ENCODE data around the gene ARX.

The ARX gene

DNA sequence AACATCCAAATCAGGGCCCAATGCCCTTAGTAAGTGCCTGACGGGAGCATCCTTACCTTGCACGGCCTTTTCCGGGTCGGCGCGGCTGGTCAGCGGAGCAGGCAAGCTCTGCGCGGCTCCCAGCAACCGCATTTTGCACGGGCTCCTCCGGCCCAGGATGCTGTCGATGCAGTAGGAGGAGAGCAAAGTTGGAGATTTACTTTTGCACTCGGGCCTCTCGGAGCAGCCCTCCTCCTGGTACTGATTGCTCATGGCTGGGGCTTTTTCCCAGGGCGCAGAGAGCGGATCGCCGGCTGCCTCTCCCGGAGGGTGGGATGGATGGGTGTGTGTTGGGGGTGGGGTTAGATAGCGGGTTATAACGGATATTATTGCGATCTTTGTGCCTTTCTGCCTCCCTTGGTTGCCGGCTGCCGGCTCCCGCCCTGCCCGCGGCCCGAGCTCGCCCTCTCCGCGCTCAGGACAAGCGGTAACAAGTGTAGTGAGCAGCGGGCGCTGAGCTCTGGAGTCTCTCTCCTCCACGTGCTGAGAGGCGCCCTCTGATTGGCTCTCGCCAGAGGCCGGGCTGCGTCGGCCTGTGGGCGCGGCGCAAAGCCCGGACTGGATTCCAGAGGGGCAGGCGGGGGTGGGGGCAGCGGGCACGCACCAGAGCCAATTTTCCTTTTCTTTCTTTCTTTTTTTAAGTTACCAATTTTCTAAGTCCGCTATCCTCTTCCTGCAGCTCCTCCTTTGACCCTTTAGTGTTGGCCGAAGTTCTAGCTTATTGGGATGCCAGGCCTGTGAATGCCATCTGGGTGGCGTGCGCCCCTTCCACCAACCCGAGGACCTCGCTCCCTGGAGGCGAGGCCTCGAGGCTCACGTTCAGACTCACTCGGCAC is at the start of gene ARX:
ARX (minus strand) TSS at position 480 of the 875 bp plus-strand sequence; CDS start at position 252, 228 bp downstream.
- no peak for DNase-seq

DNA sequence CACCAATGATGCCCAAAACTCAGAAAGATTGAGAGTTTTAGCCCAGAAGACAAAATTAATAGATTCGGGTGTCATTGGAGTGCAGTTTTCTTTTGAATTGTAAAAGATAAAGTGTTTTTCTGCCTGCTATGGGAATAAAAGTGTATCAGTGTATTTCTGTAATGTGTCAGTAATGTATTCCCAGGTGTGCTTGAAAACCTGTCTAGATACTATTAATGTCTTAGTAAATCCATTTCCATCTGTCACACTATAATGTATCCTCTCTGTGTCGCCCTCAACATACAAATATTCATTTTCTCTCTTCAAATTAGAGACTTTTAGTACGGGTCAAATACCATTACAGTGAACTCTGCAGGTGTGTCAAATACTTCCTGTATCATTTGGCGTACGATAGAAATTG is 43.5 kb upstream of the ARX start:
- DNase-seq, result no peak

- no peak for DNase-seq
These were observed 37.2 kb upstream of the ARX start for GRCh38 chrX:25052798-25053534.

- DNase-seq, result no peak
These were observed 34.2 kb upstream of the ARX start for GRCh38 chrX:25049971-25050370.

DNA sequence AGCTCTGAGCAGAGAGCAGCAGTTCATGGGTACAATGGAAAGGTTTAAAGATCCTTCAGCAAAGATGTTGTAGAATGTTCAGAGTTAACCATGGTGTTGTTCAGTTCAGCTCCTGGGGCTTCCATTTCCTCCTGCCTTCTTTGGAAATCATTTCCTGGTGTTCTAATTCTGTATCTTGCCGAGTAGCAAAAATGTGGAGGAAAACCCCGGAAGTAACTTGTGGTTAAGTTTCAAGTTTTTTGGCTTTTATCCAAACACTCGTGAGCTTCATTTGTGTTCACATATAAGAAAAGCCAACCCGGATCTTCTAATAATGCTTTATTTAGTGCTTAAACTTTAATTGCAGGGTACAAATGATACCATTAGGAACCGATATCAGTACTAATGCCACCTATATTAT is 33.6 kb upstream of the ARX start:
- DNase-seq, result no peak

- no peak for DNase-seq
These were observed 32.4 kb upstream of the ARX start for GRCh38 chrX:25048178-25048577.

DNA sequence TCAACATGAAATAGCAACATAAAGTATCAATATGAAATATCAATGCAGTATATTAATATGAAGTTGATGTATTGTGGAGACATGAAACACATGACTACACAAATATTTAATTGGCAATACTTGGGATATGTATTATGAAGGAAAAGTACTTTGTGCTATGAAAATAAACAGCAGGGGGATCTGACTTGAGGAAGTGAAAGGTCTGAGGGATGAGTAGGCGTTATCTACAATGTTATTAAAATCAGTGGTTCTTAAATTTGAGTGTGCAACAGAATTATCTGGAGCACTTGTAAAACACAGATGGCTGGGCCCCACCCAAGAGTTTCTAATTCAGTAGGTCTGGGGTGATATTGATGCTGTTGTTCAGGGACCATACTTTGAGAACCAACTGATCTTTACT is 27.4 kb upstream of the ARX start:
- DNase-seq, result no peak

- DNase-seq, result no peak
These were observed 23.3 kb upstream of the ARX start for GRCh38 chrX:25039036-25039435.

DNA sequence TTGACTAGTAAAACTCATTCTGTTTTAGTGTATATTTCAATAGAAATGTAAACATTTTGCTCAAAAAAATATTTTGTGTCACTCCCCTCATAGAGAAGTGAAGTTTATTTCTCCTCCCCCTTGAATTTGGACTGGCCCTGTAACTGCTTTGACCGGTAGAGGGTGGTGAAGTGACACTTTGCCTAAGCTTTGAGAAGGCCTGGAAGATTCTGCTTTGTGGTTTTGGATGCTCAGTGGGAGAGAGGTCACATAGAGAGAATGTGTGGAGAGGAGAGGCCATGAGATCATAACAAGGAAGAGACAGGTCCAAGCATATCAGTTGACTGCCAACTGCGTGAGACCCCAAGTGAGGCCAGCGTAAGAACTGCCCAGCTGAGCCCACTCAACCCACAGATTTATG is 19.1 kb upstream of the ARX start:
- no peak for DNase-seq

- DNase-seq, result no peak
These were observed 13.6 kb upstream of the ARX start for GRCh38 chrX:25029288-25029825.

DNA sequence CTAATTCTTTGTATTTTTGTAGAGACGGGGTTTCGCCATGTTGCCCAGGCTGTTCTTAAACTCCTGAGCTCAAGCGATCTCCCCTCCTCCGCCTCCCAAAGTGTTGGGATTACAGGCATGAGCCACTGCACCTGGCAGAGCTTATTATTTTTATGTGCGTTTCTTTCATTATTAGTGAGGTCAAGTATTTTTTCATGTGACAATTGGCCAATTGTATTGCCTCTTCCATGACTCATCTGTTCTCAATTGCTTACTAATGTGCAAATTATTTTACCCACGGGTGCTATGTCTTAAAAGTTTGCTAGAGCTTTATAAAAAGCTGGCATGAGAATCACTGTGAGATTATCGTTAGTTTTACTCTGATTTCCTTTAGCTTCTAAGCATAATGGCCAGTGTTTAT is 13.0 kb upstream of the ARX start:
- no peak for DNase-seq

GRCh38 chrX:25026576-25026975 is 10.8 kb upstream of the ARX start:
- DNase-seq, result no peak

- DNase-seq, result no peak
These were observed 9.8 kb upstream of the ARX start for GRCh38 chrX:25025615-25026014.

DNA sequence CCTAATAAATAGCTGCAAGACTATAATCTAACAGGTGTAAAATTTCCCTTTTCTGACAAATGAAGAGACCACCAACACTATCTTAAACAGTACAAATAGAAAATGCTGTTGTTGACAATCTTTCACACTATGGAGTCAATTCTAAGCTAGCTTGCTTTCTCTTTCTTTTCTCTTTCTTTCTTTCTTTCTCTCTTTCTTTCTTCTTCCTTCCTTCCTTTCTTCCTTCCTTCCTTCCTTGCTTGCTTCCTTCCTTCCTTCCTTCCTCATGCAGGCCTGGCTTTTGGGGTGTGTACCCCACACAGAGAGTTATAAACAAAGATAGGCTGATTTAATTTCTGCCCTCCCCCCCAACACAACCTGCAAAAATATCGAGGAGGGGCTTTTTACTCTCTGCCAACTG is 8.1 kb upstream of the ARX start:
- DNase-seq, result no peak

- DNase-seq, result no peak
These were observed 6.9 kb upstream of the ARX start for GRCh38 chrX:25022499-25023325.

DNA sequence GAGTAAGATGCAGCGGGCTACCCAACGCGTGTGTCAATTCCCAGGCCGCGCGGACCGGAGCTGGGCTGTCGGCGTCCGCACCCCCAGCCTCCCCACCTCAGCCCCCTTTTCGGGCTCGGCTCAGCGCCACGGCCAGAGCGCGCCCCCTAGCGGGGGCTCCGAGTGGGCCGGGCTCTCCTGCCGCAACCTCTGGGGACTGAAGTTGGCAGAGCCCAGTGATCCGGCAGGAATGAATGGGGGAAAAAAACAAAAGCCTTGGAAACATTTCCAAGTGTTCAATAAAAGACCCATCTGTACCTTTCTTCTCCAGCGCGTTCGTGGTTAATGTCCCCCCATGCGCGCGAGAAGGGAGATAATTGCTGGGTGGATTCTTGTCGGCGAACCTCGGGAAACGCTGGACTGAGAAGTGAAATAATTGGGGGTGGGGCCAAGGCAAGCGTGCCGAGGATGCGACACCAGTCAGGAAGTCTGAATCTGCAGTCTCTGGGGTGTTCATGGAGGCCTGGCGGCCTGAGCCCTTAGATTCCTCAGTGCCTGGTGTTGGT is 5.2 kb upstream of the ARX start:
- no peak for DNase-seq

GRCh38 chrX:25020391-25020904 is 4.7 kb upstream of the ARX start:
- no peak for DNase-seq

DNA sequence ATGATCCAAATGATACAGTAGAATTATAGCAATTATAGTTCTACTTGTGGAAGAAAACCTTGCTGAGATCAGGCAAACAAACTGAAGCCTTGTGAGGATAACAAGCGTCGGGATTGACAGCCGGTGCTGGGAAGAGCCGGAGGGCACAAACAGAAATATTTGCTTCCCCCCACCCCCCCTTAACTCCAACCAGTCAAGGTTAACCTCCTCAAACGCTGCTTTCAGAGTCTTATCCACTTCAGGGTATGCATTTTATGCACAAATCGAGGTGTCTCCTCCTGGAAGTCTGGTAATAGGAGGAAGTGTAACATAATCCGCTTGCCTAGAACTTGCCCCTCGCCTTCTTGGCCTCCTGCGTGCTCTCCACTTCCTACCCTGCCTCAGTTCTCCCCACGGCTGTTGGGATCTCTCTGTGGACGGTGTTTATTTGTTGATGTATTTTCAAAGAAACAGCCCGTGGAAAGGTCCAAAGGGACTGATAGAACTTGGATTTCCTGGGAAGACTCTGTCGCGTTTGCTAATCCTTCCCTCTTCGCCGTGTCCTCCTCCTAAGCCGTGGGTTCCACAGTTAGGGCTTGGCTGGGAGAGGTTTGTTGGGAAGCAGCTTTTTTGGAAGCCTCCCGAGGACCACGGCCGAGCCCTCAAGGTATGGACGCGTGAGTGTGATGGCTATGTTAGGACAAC is 4.1 kb upstream of the ARX start:
- no peak for DNase-seq

- no peak for DNase-seq
These were observed 2.9 kb upstream of the ARX start for GRCh38 chrX:25018682-25019081.

DNA sequence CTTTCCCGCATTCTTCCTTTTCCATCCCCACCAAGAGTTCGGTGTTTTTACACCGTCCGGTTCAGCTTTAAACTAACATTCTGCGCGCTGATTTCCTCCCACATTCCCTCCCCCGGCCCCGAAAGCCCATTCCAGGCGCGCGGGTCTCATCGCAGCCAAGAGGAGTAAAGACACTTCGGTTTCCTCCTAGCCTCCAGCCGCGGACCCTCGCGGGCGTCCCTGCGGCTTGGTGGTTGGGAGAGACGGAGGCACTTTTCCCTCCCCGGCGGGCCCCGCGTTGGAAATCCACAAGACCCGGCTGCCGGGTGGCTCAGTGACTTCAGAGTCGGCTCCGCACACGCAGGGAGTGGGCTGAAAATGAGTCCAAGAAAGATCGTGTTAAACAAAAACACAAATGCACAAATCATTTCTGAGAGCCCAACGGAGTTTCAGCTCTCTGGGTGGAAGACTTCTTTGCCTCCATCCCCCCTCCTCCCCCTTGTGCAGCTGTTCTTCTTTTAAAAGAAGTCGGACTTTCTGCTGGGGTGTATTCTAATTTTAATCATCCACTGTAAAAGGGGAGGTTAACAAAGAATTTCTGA is 2.0 kb upstream of the ARX start:
- DNase-seq, result no peak

GRCh38 chrX:25016938-25017598 is 1.3 kb upstream of the ARX start:
- no peak for DNase-seq
